ENCODE data around the gene TDRD9.

GRCh38 chr14:103908580-103908979, 19.7 kb upstream of the TDRD9 start:
- no peak for TF ChIP-seq CTCF (conservative IDR thresholded peaks at IDR 0.05; ENCODE audit: low read depth in 2 of 2)
- no peak for TF ChIP-seq EZH2 (IDR thresholded peaks at IDR 0.05; ENCODE audit: low read depth, unreplicated experiment)
- TF ChIP-seq REST (IDR thresholded peaks at IDR 0.05; ENCODE audit: unreplicated experiment), result no peak

All from GM23338 (cell line).